GM03348 (cell line): ENCODE results near the gene TP53TG3D.
"Not testable (repeated sequence)": the region's sequence is repeated elsewhere in the genome, so short reads cannot be mapped to it uniquely, and the experiment has no call there.

ENCODE experiments used
- DNase-seq: peaks from one replicate; pipeline ENCODE4 v3.0.0; 2012; ENCODE audit warnings: low spot score

The TP53TG3D gene

GRCh38 chr16:32252986-32253385 is at the start of gene TP53TG3D:
Gene TP53TG3D (plus strand): TSS chr16:32253286. CDS start chr16:32253354, 68 bp downstream.
- not testable (repeated sequence) for DNase-seq

GRCh38 chr16:32253507-32253906 is 421 bp downstream of the TP53TG3D start:
- not testable (repeated sequence) for DNase-seq

GRCh38 chr16:32261526-32261925 is 8.4 kb downstream of the TP53TG3D start:
- not testable (repeated sequence) for DNase-seq

GRCh38 chr16:32263552-32263951 is 10.5 kb downstream of the TP53TG3D start:
- not testable (repeated sequence) for DNase-seq

- DNase-seq: not testable (repeated sequence)
These were observed 28.8 kb downstream of the TP53TG3D start for GRCh38 chr16:32281910-32282309.

GRCh38 chr16:32283024-32283423 is 29.9 kb downstream of the TP53TG3D start:
- not testable (repeated sequence) for DNase-seq

- not testable (repeated sequence) for DNase-seq
These were observed 30.9 kb downstream of the TP53TG3D start for GRCh38 chr16:32283917-32284495.

GRCh38 chr16:32284800-32285796 is 32.0 kb downstream of the TP53TG3D start:
- not testable (repeated sequence) for DNase-seq

- not testable (repeated sequence) for DNase-seq
These were observed 33.1 kb downstream of the TP53TG3D start for GRCh38 chr16:32286193-32286592.

GRCh38 chr16:32287743-32288142 is 34.7 kb downstream of the TP53TG3D start:
- not testable (repeated sequence) for DNase-seq

GRCh38 chr16:32289197-32289596 is 36.1 kb downstream of the TP53TG3D start:
- not testable (repeated sequence) for DNase-seq

GRCh38 chr16:32302776-32303175 is 49.7 kb downstream of the TP53TG3D start:
- not testable (repeated sequence) for DNase-seq
